OCI-LY7 (cell line): ENCODE measurements around the gene NR3C1. TPM values are rescaled to one million over a fixed set of nuclear protein-coding genes. Genes with fewer than 3 reads are reported as not detected.
A peak's percentile ranks its signal among the peaks of the same experiment; 100 is the strongest.

Experiments
- BruUV-seq: library from RNA; stranded (reverse); fragments of 400-500 nt; replicated peaks from 2 replicates; lab custom pipeline; 2021; lab: Mats Ljungman, UMichigan
- CTCF ChIA-PET: fragments of 300-600 bp; sonication (Branson Sonifier 250); formaldehyde crosslinking; loops from one replicate; lab custom pipeline; 2022; ENCODE audit warnings: antibody characterized with exemption; ENCODE audit not compliant: unreplicated experiment; lab: Charles Lee
- POLR2A ChIA-PET: fragments of 300-600 bp; sonication (Branson Sonifier 250); formaldehyde crosslinking; loops from one replicate; lab custom pipeline; 2022; ENCODE audit warnings: antibody characterized with exemption; lab: Charles Lee
- DNase-seq: peaks from one replicate; pipeline ENCODE4 v3.0.0-alpha.2; 2015; ENCODE audit warnings: low spot score
- H2AFZ ChIP-seq: fragments of 200-600 bp; sonication (generic), shearing (Covaris generic); 2 replicates; pipeline ENCODE4 v1.6.1; 2014; ENCODE audit warnings: mild to moderate bottlenecking, antibody characterized with exemption, low read length, moderate library complexity
- H3K27ac ChIP-seq: fragments of 200-600 bp; sonication (generic); 2 replicates; pipeline ENCODE4 v1.5.1; 2014; ENCODE audit warnings: mixed run types, low read depth, mild to moderate bottlenecking, moderate library complexity, low read length, inconsistent platforms; ENCODE audit not compliant: poor library complexity, severe bottlenecking
- H3K36me3 ChIP-seq: fragments of 200-600 bp; sonication (generic); 2 replicates; pipeline ENCODE4 v1.6.1; 2014; ENCODE audit warnings: mild to moderate bottlenecking, antibody characterized with exemption, low read length, moderate library complexity, mixed read lengths; ENCODE audit not compliant: insufficient read depth
- H3K4me1 ChIP-seq: fragments of 200-600 bp; sonication (generic); 2 replicates; pipeline ENCODE4 v1.5.1; 2014; ENCODE audit warnings: mild to moderate bottlenecking, low read length; ENCODE audit not compliant: insufficient read depth, poor library complexity, severe bottlenecking
- H3K4me2 ChIP-seq: fragments of 200-600 bp; sonication (generic); 2 replicates; pipeline ENCODE4 v1.6.1; 2014; ENCODE audit warnings: mild to moderate bottlenecking, low read length
- H3K4me3 ChIP-seq: fragments of 200-600 bp; sonication (generic); 2 replicates; pipeline ENCODE4 v1.5.1; 2014; ENCODE audit warnings: mild to moderate bottlenecking, low read depth, low read length; ENCODE audit not compliant: poor library complexity, severe bottlenecking
- H3K79me2 ChIP-seq: fragments of 200-600 bp; sonication (generic); 2 replicates; pipeline ENCODE4 v1.6.1; 2016; ENCODE audit warnings: low read depth, mild to moderate bottlenecking, low read length, moderate library complexity, mixed read lengths; ENCODE audit not compliant: insufficient read depth
- H3K9me2 ChIP-seq: fragments of 200-600 bp; sonication (generic); 2 replicates; pipeline ENCODE4 v1.6.1; 2016; ENCODE audit warnings: mild to moderate bottlenecking, low read length, mixed read lengths; ENCODE audit not compliant: insufficient read depth
- H3K9me3 ChIP-seq: fragments of 200-600 bp; sonication (generic); 2 replicates; pipeline ENCODE4 v1.6.1; 2014; ENCODE audit warnings: mild to moderate bottlenecking, mixed run types, low read length, mixed read lengths
- H4K20me1 ChIP-seq: fragments of 200-600 bp; sonication (generic); 2 replicates; pipeline ENCODE4 v1.6.1; 2014; ENCODE audit warnings: mild to moderate bottlenecking, antibody characterized with exemption, low read length, moderate library complexity, mixed read lengths; ENCODE audit not compliant: insufficient read depth
- EZH2phosphoT487 ChIP-seq: fragments of 200-600 bp; sonication (generic); IDR thresholded peaks from 2 replicates; pipeline ENCODE4 v1.6.1; 2018; ENCODE audit warnings: low read depth, borderline replicate concordance, mild to moderate bottlenecking, mixed run types, antibody characterized with exemption, low read length, moderate library complexity, mixed read lengths
- intact Hi-C: fragments of 100-400 bp; cut with micrococcal nuclease; formaldehyde crosslinking; loops from one replicate; pipeline ENCODE4 v1.10.0; 2022; ENCODE audit not compliant: unreplicated experiment
- small RNA-seq: library from RNA; depleted of rRNA; stranded (forward); fragments of <200 nt; gene quantifications from one replicate; pipeline ENCODE3, GENCODE V24; 2014
- total RNA-seq, 2 experiments: library from RNA; depleted of rRNA in 1 of 2; stranded (reverse); fragments of >200 nt in 1 of 2; shearing (Covaris generic) in 1 of 2; gene quantifications; 2 replicates each; pipeline ENCODE4 v1.2.3, GENCODE V29; 2014 to 2022
- TF ChIP-seq, protein P1 (sequence below): fragments of 200-600 bp; sonication (generic); conservative IDR thresholded peaks from 2 replicates; pipeline ENCODE4 v1.5.1; 2014; ENCODE audit warnings: mild to moderate bottlenecking, antibody characterized with exemption, low read length, moderate library complexity, mixed read lengths

NR3C1 gene
- total RNA-seq, 2 experiments from 2014 or later = 45.6 to 106 TPM

DNA sequence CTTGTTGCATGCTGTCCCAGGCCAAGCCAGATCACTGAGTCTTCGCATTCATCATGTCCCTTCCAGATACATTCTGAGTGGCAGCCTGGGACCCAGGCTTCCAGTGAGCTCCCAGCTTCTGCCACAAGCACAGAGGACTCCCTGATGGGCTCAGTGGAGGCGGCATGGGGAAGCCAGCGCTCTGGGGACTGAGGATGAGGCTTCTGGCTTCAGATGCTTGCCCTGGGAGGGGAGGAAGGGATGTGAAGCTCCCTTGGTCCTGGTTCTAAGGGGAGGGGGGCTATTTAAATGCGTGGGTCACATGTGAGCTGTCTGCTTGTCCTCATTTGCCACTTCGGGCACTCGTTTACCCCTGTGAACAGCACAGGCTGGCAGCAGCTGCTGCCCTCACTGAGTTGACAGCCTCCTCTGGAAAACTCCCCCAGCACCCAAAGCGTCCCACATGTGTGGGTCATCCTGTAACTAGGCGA lies 174.0 kb downstream of the NR3C1 start:
- ChIA-PET CTCF (interaction anchor here (0.7 to 1.1 kb wide), 3 partner anchors 10 to 270 kb away, joined by 3 to 5 read pairs (median 4); no protein-coding TSS in a partner anchor), POLR2A (interaction anchor here (0.6 to 1.8 kb wide), 4 partner anchors 9 to 175 kb away, joined by 3 to 9 read pairs (median 3); partner anchors contain the start of gene NR3C1)
- peak overlapping the region; percentile 92; the same call in 1 of the 2 replicates for H2AFZ ChIP-seq
- peaks cover 22% of the 10 kb centered on the region for H3K4me1 ChIP-seq
- H3K36me3 ChIP-seq = no peaks in the 10 kb centered on the region
- H3K27ac ChIP-seq = peak overlapping the region; percentile 70
- peak overlapping the region; percentile 31 for H3K4me3 ChIP-seq
- H3K79me2 ChIP-seq = no peaks in the 10 kb centered on the region
- H3K9me2 ChIP-seq = no peaks in the 10 kb centered on the region
- no TSS peak for BruUV-seq
- H4K20me1 ChIP-seq = no peaks in the 10 kb centered on the region
- H3K4me2 ChIP-seq = peak overlapping the region; percentile 76
- peak; percentile 62 for DNase-seq
- intact Hi-C loops = loop anchor here (5.0 kb wide), 1 partner anchor 173 kb away; the partner anchor contains the start of gene NR3C1
- TF ChIP-seq EZH2phosphoT487 = no peak
- H3K9me3 ChIP-seq = no peaks in the 10 kb centered on the region

- CTCF ChIA-PET = interaction anchor here (0.7 to 1.1 kb wide), 2 partner anchors 12 to 270 kb away, joined by 4 to 5 read pairs; no protein-coding TSS in a partner anchor
- Histone ChIP-seq H3K9me2 (no peaks in the 10 kb centered on the region), H3K79me2 (no peaks in the 10 kb centered on the region), H3K4me3 (no peak overlapping the region), H3K27ac (peak overlapping the region; percentile 70), H3K4me1 (peaks cover 22% of the 10 kb centered on the region), H3K9me3 (no peaks in the 10 kb centered on the region), H4K20me1 (no peaks in the 10 kb centered on the region), H3K4me2 (peak overlapping the region; percentile 76; the same call in 1 of the 2 replicates), H3K36me3 (no peaks in the 10 kb centered on the region), H2AFZ (peak overlapping the region; percentile 92; the same call in 1 of the 2 replicates)
- BruUV-seq = no TSS peak
- intact Hi-C loops = loop anchor here (5.0 kb wide), 1 partner anchor 174 kb away; the partner anchor contains the start of gene NR3C1
- no peak for DNase-seq
- POLR2A ChIA-PET = interaction anchor here (0.7 to 1.8 kb wide), 2 partner anchors 8 to 16 kb away, joined by 3 to 9 read pairs; no protein-coding TSS in a partner anchor
- no peak for TF ChIP-seq EZH2phosphoT487
- TF ChIP-seq, protein P1, sequence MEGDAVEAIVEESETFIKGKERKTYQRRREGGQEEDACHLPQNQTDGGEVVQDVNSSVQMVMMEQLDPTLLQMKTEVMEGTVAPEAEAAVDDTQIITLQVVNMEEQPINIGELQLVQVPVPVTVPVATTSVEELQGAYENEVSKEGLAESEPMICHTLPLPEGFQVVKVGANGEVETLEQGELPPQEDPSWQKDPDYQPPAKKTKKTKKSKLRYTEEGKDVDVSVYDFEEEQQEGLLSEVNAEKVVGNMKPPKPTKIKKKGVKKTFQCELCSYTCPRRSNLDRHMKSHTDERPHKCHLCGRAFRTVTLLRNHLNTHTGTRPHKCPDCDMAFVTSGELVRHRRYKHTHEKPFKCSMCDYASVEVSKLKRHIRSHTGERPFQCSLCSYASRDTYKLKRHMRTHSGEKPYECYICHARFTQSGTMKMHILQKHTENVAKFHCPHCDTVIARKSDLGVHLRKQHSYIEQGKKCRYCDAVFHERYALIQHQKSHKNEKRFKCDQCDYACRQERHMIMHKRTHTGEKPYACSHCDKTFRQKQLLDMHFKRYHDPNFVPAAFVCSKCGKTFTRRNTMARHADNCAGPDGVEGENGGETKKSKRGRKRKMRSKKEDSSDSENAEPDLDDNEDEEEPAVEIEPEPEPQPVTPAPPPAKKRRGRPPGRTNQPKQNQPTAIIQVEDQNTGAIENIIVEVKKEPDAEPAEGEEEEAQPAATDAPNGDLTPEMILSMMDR = no peak
Observed at GRCh38 chr5:143228597-143229293, 174.7 kb downstream of the NR3C1 start.

Small RNA genes within 50 kb of the gene (small RNA-seq; reads per million reads assigned to genes)
- gene AC091925.2 = not detected
